Smooth muscle cell (in vitro differentiated cells): ENCODE data around the gene CDH5. TPM values are rescaled to one million over a fixed set of nuclear protein-coding genes. Genes with fewer than 3 reads are reported as not detected.

Experiments used
- polyA plus RNA-seq: library from polyadenylated mRNA; unstranded; fragments of >200 nt; fragmentation: Nextera tagmentation; extraction: Ambion mirVana; gene quantifications from 2 replicates; pipeline ENCODE4 v1.2.1, GENCODE V29; 2016
- total RNA-seq: library from RNA; depleted of rRNA; stranded (reverse); fragments of >200 nt; gene quantifications from 2 replicates; pipeline ENCODE4 v1.2.3, GENCODE V29; 2014

CDH5 gene
- total and polyA plus RNA-seq, 2 experiments from 2014 or later = not detected

Other genes with a start within 250 kb of the CDH5 start
- gene BEAN1, start 60.6 kb downstream of the CDH5 start, total RNA-seq = 0.81 and 0.94 TPM in 2 replicates
- gene BEAN1, start 60.6 kb downstream of the CDH5 start, polyA plus RNA-seq = 2.2 and 4.9 TPM in 2 replicates
- gene TK2, start 183.4 kb downstream of the CDH5 start, total RNA-seq = 9.7 and 10.8 TPM in 2 replicates
- 6.4 and 7.3 TPM in 2 replicates for gene TK2, start 183.4 kb downstream of the CDH5 start, polyA plus RNA-seq
- 49.4 and 78.1 TPM in 2 replicates for gene CKLF, start 185.9 kb downstream of the CDH5 start, total RNA-seq
- 61.5 and 68.4 TPM in 2 replicates for gene CKLF, start 185.9 kb downstream of the CDH5 start, polyA plus RNA-seq
- gene CMTM1, start 199.7 kb downstream of the CDH5 start, total RNA-seq = 0.27 and 2.6 TPM in 2 replicates
- 2.5 and 2.6 TPM in 2 replicates for gene CMTM1, start 199.7 kb downstream of the CDH5 start, polyA plus RNA-seq
- gene CMTM2, start 212.8 kb downstream of the CDH5 start, total RNA-seq = not detected in 2 replicates
- 0.60 TPM in 1 of 2 replicates, not detected in the other for gene CMTM2, start 212.8 kb downstream of the CDH5 start, polyA plus RNA-seq
- gene CMTM3, start 238.0 kb downstream of the CDH5 start, total RNA-seq = 21.8 and 36.6 TPM in 2 replicates
- 57.3 and 57.8 TPM in 2 replicates for gene CMTM3, start 238.0 kb downstream of the CDH5 start, polyA plus RNA-seq